HL-60 (cell line): ENCODE results near the gene MRI1.
A peak's percentile ranks its signal among the peaks of the same experiment; 100 is the strongest.
"Not testable (repeated sequence)": the region's sequence is repeated elsewhere in the genome, so short reads cannot be mapped to it uniquely, and the experiment has no call there.

Experiments used
- DNase-seq, 2 experiments: peaks; one replicate each; pipeline ENCODE4 v3.0.0-alpha.2; 2010 to 2020; ENCODE audit warnings: low read depth in 1 of 2, low spot score in 1 of 2
- H3K27ac ChIP-seq: fragments of 250-450 bp; sonication (Bioruptor Pico); replicated peaks from 2 replicates; pipeline ENCODE4 v1.5.1; 2020; ENCODE audit warnings: mild to moderate bottlenecking, moderate library complexity
- H3K27me3 ChIP-seq: fragments of 250-450 bp; sonication (Bioruptor Pico); 2 replicates; pipeline ENCODE4 v1.5.1; 2021; ENCODE audit warnings: mild to moderate bottlenecking, moderate library complexity; ENCODE audit not compliant: insufficient read depth, poor library complexity, severe bottlenecking
- H3K4me3 ChIP-seq: replicated peaks from 2 replicates; pipeline ENCODE4 v1.5.1; 2011; ENCODE audit warnings: mild to moderate bottlenecking, control low read depth, low read length; ENCODE audit not compliant: insufficient read depth
- GABPA ChIP-seq: IDR thresholded peaks from 2 replicates; pipeline ENCODE4 v1.6.1; 2012; ENCODE audit warnings: low read depth
- POLR2AphosphoS5 ChIP-seq: IDR thresholded peaks from 2 replicates; pipeline ENCODE4 v1.6.1; 2012; ENCODE audit warnings: low read depth
- SPI1 ChIP-seq: IDR thresholded peaks from 2 replicates; pipeline ENCODE4 v1.6.1; 2012; ENCODE audit warnings: low read depth, mild to moderate bottlenecking, borderline replicate concordance
- TF ChIP-seq, protein P1 (sequence below): IDR thresholded peaks from 2 replicates; pipeline ENCODE4 v1.6.1; 2012; ENCODE audit warnings: low read depth; ENCODE audit not compliant: insufficient replicate concordance
- TF ChIP-seq, protein P2 (sequence below): IDR thresholded peaks from one replicate; pipeline ENCODE4 v1.5.1; 2011; ENCODE audit warnings: low read length, control low read depth, inconsistent platforms; ENCODE audit not compliant: insufficient read depth

MRI1 gene

DNA sequence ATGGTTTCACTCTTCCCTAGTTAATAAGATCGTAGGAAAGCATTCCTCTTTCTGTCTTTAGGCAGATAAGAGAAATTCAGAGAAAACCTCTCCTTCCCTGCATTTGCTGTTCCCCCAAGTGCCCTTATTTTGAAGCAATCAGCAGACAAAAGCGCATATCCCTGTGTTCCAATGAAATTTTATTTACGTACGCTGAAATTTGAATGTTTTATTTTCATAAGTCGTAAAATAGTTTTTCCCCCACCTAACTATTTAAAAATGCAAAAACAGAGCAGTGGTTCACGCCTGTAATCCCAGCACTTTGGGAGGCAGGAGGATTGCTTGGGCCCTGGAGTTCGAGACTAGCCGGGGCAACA, 17.2 kb upstream of the MRI1 start:
- H3K27ac ChIP-seq = peak overlapping the region; percentile 10; the same call in 1 of the 2 replicates
- TF ChIP-seq, protein P1, sequence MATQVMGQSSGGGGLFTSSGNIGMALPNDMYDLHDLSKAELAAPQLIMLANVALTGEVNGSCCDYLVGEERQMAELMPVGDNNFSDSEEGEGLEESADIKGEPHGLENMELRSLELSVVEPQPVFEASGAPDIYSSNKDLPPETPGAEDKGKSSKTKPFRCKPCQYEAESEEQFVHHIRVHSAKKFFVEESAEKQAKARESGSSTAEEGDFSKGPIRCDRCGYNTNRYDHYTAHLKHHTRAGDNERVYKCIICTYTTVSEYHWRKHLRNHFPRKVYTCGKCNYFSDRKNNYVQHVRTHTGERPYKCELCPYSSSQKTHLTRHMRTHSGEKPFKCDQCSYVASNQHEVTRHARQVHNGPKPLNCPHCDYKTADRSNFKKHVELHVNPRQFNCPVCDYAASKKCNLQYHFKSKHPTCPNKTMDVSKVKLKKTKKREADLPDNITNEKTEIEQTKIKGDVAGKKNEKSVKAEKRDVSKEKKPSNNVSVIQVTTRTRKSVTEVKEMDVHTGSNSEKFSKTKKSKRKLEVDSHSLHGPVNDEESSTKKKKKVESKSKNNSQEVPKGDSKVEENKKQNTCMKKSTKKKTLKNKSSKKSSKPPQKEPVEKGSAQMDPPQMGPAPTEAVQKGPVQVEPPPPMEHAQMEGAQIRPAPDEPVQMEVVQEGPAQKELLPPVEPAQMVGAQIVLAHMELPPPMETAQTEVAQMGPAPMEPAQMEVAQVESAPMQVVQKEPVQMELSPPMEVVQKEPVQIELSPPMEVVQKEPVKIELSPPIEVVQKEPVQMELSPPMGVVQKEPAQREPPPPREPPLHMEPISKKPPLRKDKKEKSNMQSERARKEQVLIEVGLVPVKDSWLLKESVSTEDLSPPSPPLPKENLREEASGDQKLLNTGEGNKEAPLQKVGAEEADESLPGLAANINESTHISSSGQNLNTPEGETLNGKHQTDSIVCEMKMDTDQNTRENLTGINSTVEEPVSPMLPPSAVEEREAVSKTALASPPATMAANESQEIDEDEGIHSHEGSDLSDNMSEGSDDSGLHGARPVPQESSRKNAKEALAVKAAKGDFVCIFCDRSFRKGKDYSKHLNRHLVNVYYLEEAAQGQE = no peak
- TF ChIP-seq POLR2AphosphoS5 = no peak
- no peak for TF ChIP-seq GABPA
- no peak for TF ChIP-seq SPI1
- TF ChIP-seq, protein P2, sequence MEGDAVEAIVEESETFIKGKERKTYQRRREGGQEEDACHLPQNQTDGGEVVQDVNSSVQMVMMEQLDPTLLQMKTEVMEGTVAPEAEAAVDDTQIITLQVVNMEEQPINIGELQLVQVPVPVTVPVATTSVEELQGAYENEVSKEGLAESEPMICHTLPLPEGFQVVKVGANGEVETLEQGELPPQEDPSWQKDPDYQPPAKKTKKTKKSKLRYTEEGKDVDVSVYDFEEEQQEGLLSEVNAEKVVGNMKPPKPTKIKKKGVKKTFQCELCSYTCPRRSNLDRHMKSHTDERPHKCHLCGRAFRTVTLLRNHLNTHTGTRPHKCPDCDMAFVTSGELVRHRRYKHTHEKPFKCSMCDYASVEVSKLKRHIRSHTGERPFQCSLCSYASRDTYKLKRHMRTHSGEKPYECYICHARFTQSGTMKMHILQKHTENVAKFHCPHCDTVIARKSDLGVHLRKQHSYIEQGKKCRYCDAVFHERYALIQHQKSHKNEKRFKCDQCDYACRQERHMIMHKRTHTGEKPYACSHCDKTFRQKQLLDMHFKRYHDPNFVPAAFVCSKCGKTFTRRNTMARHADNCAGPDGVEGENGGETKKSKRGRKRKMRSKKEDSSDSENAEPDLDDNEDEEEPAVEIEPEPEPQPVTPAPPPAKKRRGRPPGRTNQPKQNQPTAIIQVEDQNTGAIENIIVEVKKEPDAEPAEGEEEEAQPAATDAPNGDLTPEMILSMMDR = no peak

DNA sequence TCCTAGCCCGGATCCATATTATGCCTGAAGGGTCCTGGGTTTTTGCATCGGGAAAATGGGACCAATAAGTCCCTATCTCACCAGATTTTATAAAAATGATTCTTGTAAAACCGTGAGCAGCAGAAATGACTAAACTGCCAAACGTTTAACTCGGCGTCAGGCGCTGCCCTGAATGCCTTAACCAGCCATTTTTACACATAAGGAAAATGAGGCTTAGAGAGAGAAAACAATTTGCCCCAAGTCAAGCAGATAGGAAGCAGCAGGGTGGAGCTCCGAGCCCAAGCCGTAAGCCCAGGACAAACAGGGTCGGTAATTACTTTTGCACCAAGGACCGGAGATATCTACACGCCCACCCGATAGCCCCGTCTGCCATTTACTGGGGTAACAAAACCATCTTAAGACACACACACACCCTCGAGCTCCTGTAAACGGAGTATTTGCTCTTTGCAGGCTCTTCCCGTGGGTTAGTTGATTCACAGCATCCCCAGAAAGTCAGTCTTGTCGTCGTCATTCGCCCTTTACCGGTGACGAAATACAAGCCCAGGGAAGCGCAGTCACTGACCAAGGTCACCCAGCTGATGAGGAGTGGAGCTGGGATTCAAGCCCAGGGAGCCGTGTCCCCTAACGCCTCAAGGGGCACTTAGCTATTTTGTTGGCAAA, 16.0 kb upstream of the MRI1 start:
- H3K4me3 ChIP-seq = peak overlapping the region; percentile 92
- H3K27ac ChIP-seq = peak overlapping the region; percentile 76
- H3K27me3 ChIP-seq = no peaks in the 10 kb centered on the region
- DNase-seq = peak; percentile 21 to 45
- TF ChIP-seq, protein P1 = no peak
- no peak for TF ChIP-seq SPI1
- TF ChIP-seq, protein P2 = no peak
- TF ChIP-seq POLR2AphosphoS5 = no peak
- TF ChIP-seq GABPA = no peak

More for the DNA sequence above, 17.2 kb upstream of the MRI1 start:
- no peak for DNase-seq
- Histone ChIP-seq H3K4me3 (peak overlapping the region; percentile 92), H3K27me3 (no peaks in the 10 kb centered on the region)

DNA sequence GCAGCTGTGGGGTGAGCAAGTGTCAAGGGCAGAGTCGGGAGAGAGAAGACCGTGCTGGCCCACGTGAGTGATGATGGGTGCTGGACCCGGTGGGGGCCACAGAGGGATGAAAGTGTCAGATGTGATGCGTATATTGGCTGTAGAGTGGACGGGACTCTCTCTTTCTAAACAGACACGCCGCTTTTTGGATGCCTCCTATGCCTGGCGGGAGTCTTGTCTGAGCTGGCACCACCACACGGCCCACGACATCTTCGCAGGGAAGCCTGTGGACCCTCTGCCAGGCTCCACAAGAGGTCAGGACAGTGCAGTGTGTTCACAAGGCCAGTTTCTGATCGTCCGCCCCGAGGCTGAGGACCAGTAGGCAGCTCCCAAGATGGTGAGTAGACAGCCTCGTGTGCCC, 12.9 kb upstream of the MRI1 start:
- H3K27ac ChIP-seq = no peak overlapping the region
- no peaks in the 10 kb centered on the region for H3K27me3 ChIP-seq
- TF ChIP-seq POLR2AphosphoS5 = no peak
- no peak for DNase-seq
- no peak overlapping the region for H3K4me3 ChIP-seq

DNA sequence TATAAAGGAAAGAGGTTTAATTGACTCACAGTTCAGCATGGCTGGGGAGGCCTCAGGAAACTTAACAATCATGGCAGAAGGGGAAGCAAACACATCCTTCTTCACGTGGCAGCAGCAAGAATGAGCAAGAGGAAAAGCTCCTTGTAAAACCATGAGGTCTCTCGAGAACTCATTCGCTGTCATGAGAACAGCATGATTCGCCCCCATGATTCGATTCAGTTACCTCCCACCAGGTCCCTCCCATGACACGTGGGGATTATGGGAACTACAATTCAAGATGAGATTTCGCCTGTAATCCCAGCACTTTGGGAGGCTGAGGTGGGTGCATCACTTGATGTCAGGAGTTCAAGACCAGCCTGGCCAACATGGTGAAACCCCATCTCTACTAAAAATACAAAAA, 10.7 kb upstream of the MRI1 start:
- not testable (repeated sequence) for H3K27me3 ChIP-seq, DNase-seq, H3K4me3 ChIP-seq, H3K27ac ChIP-seq

DNA sequence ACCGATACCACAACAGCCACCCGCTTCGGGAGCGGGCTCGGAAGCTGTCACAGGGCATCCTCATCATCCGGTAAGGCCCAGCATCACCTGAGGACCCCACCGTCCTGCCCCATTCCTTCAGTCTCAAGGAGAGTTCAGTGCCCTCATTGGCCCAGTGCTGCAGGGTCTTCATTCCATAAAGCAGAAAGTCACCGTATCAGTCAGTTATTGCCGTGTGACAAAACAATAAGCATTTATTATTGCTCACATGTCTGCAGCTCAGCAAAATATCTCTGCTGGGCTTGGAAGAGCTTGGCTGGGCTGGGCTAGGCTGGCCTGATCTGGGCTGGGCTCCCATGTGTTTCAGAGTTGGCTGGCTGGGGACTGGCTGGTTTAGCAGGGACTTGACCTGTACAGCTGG, 8.1 kb upstream of the MRI1 start:
- no peak overlapping the region for H3K27ac ChIP-seq
- no peak for DNase-seq
- no peaks in the 10 kb centered on the region for H3K27me3 ChIP-seq
- no peak overlapping the region for H3K4me3 ChIP-seq
- TF ChIP-seq, protein P2 = no peak
- TF ChIP-seq GABPA (no peak), SPI1 (no peak), POLR2AphosphoS5 (no peak)
- TF ChIP-seq, protein P1 = no peak
